PFSK-1 (cell line): ENCODE measurements around the gene GDPD1.

Source experiments
- FOXP2 ChIP-seq: optimal IDR thresholded peaks from 2 replicates; pipeline ENCODE3; 2011; ENCODE audit warnings: borderline replicate concordance, control low read depth, inconsistent platforms; ENCODE audit not compliant: insufficient read depth; ENCODE audit errors: extremely low read length, extremely low read depth
- POLR2AphosphoS5 ChIP-seq: IDR thresholded peaks from 2 replicates; pipeline ENCODE4 v1.6.1; 2012; ENCODE audit warnings: low read depth, mild to moderate bottlenecking, control low read depth, low read length, moderate library complexity
- SIN3A ChIP-seq: IDR thresholded peaks from 2 replicates; pipeline ENCODE4 v1.6.1; 2012; ENCODE audit warnings: mild to moderate bottlenecking, low read length, moderate library complexity, borderline replicate concordance; ENCODE audit not compliant: insufficient read depth
- TAF1 ChIP-seq: IDR thresholded peaks from 2 replicates; pipeline ENCODE4 v1.6.1; 2012; ENCODE audit warnings: low read length, control low read depth, borderline replicate concordance; ENCODE audit not compliant: insufficient read depth
- TF ChIP-seq, protein P1 (sequence below), 2 experiments: IDR thresholded peaks; 2 replicates each; pipeline versions ENCODE4 v1.6.1 to v1.8.0; 2011 to 2012; ENCODE audit warnings: low read depth in 2 of 2, low read length in 2 of 2, control low read depth in 1 of 2, inconsistent platforms in 1 of 2, mild to moderate bottlenecking in 1 of 2, moderate library complexity in 1 of 2; ENCODE audit not compliant: insufficient read depth in 1 of 2

DNA sequence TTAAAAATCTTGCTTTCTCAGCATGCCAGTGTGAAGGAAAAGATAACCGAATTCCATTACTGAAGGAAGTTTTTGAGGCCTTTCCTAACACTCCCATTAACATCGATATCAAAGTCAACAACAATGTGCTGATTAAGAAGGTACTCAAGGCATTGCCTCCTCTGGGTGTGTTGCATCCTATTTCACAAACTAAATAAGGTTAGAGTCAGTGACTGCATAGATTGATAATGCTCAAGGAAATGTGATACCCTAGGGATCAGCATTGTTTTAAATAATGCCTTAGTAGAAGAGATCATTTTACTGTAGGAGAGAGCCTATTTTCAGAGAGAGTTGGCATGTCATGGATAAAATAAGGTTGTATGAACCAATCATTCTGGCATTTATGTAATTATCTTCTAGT is 36.8 kb downstream of the GDPD1 start:
- TF ChIP-seq TAF1 (no peak), POLR2AphosphoS5 (no peak), SIN3A (no peak), FOXP2 (no peak)
- TF ChIP-seq, protein P1, sequence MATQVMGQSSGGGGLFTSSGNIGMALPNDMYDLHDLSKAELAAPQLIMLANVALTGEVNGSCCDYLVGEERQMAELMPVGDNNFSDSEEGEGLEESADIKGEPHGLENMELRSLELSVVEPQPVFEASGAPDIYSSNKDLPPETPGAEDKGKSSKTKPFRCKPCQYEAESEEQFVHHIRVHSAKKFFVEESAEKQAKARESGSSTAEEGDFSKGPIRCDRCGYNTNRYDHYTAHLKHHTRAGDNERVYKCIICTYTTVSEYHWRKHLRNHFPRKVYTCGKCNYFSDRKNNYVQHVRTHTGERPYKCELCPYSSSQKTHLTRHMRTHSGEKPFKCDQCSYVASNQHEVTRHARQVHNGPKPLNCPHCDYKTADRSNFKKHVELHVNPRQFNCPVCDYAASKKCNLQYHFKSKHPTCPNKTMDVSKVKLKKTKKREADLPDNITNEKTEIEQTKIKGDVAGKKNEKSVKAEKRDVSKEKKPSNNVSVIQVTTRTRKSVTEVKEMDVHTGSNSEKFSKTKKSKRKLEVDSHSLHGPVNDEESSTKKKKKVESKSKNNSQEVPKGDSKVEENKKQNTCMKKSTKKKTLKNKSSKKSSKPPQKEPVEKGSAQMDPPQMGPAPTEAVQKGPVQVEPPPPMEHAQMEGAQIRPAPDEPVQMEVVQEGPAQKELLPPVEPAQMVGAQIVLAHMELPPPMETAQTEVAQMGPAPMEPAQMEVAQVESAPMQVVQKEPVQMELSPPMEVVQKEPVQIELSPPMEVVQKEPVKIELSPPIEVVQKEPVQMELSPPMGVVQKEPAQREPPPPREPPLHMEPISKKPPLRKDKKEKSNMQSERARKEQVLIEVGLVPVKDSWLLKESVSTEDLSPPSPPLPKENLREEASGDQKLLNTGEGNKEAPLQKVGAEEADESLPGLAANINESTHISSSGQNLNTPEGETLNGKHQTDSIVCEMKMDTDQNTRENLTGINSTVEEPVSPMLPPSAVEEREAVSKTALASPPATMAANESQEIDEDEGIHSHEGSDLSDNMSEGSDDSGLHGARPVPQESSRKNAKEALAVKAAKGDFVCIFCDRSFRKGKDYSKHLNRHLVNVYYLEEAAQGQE (IDR thresholded peaks at IDR 0.05; ENCODE audit: insufficient read depth in 1 of 2, low read depth in 2 of 2, low read length in 2 of 2) = no peak
